ENCODE results near the gene HSPBP1. TPM values are rescaled to one million over a fixed set of nuclear protein-coding genes. Genes with fewer than 3 reads are reported as not detected.
"Not testable (repeated sequence)": the region's sequence is repeated elsewhere in the genome, so short reads cannot be mapped to it uniquely, and the experiment has no call there.

Gene HSPBP1
- 10 to 100 TPM; 26.8 to 26.9 TPM for total RNA-seq

- peak within 1 kb of the TSS; percentile 83 for H3K4me3 ChIP-seq
- DNase-seq (ENCODE audit: low spot score) (peak; percentile 68), ATAC-seq (ENCODE audit: insufficient number of reproducible peaks, low FRiP score, low read depth) (peak; percentile 64)
- H3K27me3 ChIP-seq (replicated peaks; ENCODE audit: insufficient read depth), result no peaks in the 10 kb centered on the region
- H3K4me1 ChIP-seq (ENCODE audit: control insufficient read depth in 1 of 2, low read depth in 2 of 2), result peaks cover 13 to 23% of the 10 kb centered on the region in 2 donors
- peak within 1 kb of the TSS; percentile 68 to 72 for H3K27ac ChIP-seq
- H3K36me3 ChIP-seq, result no peaks in the 10 kb centered on the region
- TF ChIP-seq CTCF (IDR thresholded peaks at IDR 0.05), result no peak
- no peaks in the 10 kb centered on the region for H3K9me3 ChIP-seq
Measured at GRCh38 chr19:55279770-55280643, at the start of gene HSPBP1. Gene HSPBP1 (minus strand): TSS chr19:55280110. CDS start chr19:55279608, 502 bp downstream.

GRCh38 chr19:55328774-55329318, 48.9 kb upstream of the HSPBP1 start:
- not testable (repeated sequence) for H3K9me3 ChIP-seq; H3K27ac ChIP-seq; H3K4me3 ChIP-seq; ATAC-seq (ENCODE audit: insufficient number of reproducible peaks, low FRiP score, low read depth); DNase-seq (ENCODE audit: low spot score); H3K27me3 ChIP-seq (replicated peaks; ENCODE audit: insufficient read depth); H3K4me1 ChIP-seq (ENCODE audit: control insufficient read depth in 1 of 2, low read depth in 2 of 2); H3K36me3 ChIP-seq

GRCh38 chr19:55325172-55325571, 45.3 kb upstream of the HSPBP1 start, which contains the start of gene TMEM150B:
Gene TMEM150B (minus strand): TSS chr19:55325341. CDS start chr19:55321036, 4,305 bp downstream.
- ATAC-seq (ENCODE audit: insufficient number of reproducible peaks, low FRiP score, low read depth) (no peak), DNase-seq (ENCODE audit: low spot score) (no peak)
- Histone ChIP-seq H3K9me3 (no peaks in the 10 kb centered on the region), H3K27me3 (replicated peaks; ENCODE audit: insufficient read depth) (no peaks in the 10 kb centered on the region), H3K36me3 (no peaks in the 10 kb centered on the region), H3K4me1 (ENCODE audit: control insufficient read depth in 1 of 2, low read depth in 2 of 2) (peaks cover 0 to 3% of the 10 kb centered on the region in 2 donors), H3K4me3 (peak within 1 kb of the TSS; percentile 32), H3K27ac (peak within 1 kb of the TSS in 1 of 2 donors; percentile 12)
- TF ChIP-seq CTCF (IDR thresholded peaks at IDR 0.05), result no peak

- H3K9me3 ChIP-seq, result no peaks in the 10 kb centered on the region
- peak overlapping the region in 1 of 2 donors; percentile 12 for H3K27ac ChIP-seq
- H3K4me1 ChIP-seq (ENCODE audit: control insufficient read depth in 1 of 2, low read depth in 2 of 2), result peaks cover 0 to 3% of the 10 kb centered on the region in 2 donors
- H3K27me3 ChIP-seq (replicated peaks; ENCODE audit: insufficient read depth), result no peaks in the 10 kb centered on the region
- H3K4me3 ChIP-seq, result peak overlapping the region; percentile 32
- H3K36me3 ChIP-seq, result no peaks in the 10 kb centered on the region
- no peak for TF ChIP-seq CTCF (IDR thresholded peaks at IDR 0.05)
- no peak for DNase-seq (ENCODE audit: low spot score)
- no peak for ATAC-seq (ENCODE audit: insufficient number of reproducible peaks, low FRiP score, low read depth)
Measured at GRCh38 chr19:55324662-55325061, 44.8 kb upstream of the HSPBP1 start.

- Histone ChIP-seq H3K27me3 (replicated peaks; ENCODE audit: insufficient read depth) (no peaks in the 10 kb centered on the region), H3K27ac (no peak overlapping the region)
- no peak for ATAC-seq (ENCODE audit: insufficient number of reproducible peaks, low FRiP score, low read depth)
Measured at GRCh38 chr19:55322204-55322885, 42.4 kb upstream of the HSPBP1 start.

More at GRCh38 chr19:55322204-55322885, 42.4 kb upstream of the HSPBP1 start:
- no peak for TF ChIP-seq CTCF (IDR thresholded peaks at IDR 0.05)
- Histone ChIP-seq H3K4me3 (no peak overlapping the region), H3K9me3 (no peaks in the 10 kb centered on the region), H3K4me1 (ENCODE audit: control insufficient read depth in 1 of 2, low read depth in 2 of 2) (no peaks in the 10 kb centered on the region), H3K36me3 (no peaks in the 10 kb centered on the region)
- DNase-seq (ENCODE audit: low spot score), result no peak
